Fibroblast of lung (primary cell): ENCODE measurements around the gene ADNP2. TPM values are rescaled to one million over a fixed set of nuclear protein-coding genes. Genes with fewer than 3 reads are reported as not detected.

Experiments
- DNase-seq, 2 donors: peaks; one replicate each; pipeline versions ENCODE4 v3.0.0 to v3.0.0-alpha.2; 2010; ENCODE audit warnings: low read depth in 2 of 2
- H2AFZ ChIP-seq: 2 replicates; pipeline ENCODE4 v1.5.1; 2012; ENCODE audit warnings: low read length, control low read depth, inconsistent platforms
- H3K27ac ChIP-seq: 2 replicates; pipeline ENCODE4 v1.5.1; 2011; ENCODE audit warnings: low read length, control low read depth; ENCODE audit not compliant: insufficient read depth
- H3K27me3 ChIP-seq: 2 replicates; pipeline ENCODE4 v1.5.1; 2011; ENCODE audit warnings: mild to moderate bottlenecking, low read length; ENCODE audit not compliant: control insufficient read depth, insufficient read depth
- H3K36me3 ChIP-seq: 2 replicates; pipeline ENCODE4 v1.5.1; 2011; ENCODE audit warnings: low read length; ENCODE audit not compliant: control insufficient read depth, insufficient read depth
- H3K4me1 ChIP-seq: 2 replicates; pipeline ENCODE4 v1.5.1; 2011; ENCODE audit warnings: low read length; ENCODE audit not compliant: control insufficient read depth, insufficient read depth; ENCODE audit errors: extremely low read depth
- H3K4me2 ChIP-seq: 2 replicates; pipeline ENCODE4 v1.5.1; 2011; ENCODE audit warnings: low read length, control low read depth; ENCODE audit not compliant: insufficient read depth; ENCODE audit errors: extremely low read depth
- H3K4me3 ChIP-seq, 4 experiments: fragments of 200-600 bp in 1 of 4; sonication (generic) in 1 of 4; replicated peaks in 1 of 4; 2 replicates each; pipeline ENCODE4 v1.5.1; 2011 to 2016; ENCODE audit warnings: low read length in 4 of 4, low read depth in 3 of 4, mild to moderate bottlenecking in 3 of 4, control low read depth in 2 of 4, inconsistent platforms in 1 of 4, mixed read lengths in 1 of 4; ENCODE audit not compliant: insufficient read depth in 1 of 4; ENCODE audit errors: control extremely low read depth in 1 of 4
- H3K79me2 ChIP-seq: 2 replicates; pipeline ENCODE4 v1.5.1; 2012; ENCODE audit warnings: mild to moderate bottlenecking, low read length, inconsistent platforms; ENCODE audit not compliant: control insufficient read depth, insufficient read depth
- H3K9ac ChIP-seq: 2 replicates; pipeline ENCODE4 v1.5.1; 2011; ENCODE audit warnings: mild to moderate bottlenecking, low read length, control low read depth; ENCODE audit not compliant: insufficient read depth
- H3K9me3 ChIP-seq: 2 replicates; pipeline ENCODE4 v1.5.1; 2012; ENCODE audit warnings: low read depth, low read length; ENCODE audit not compliant: control insufficient read depth, insufficient read depth
- H4K20me1 ChIP-seq: 2 replicates; pipeline ENCODE4 v1.5.1; 2011; ENCODE audit warnings: low read length; ENCODE audit not compliant: control insufficient read depth, insufficient read depth; ENCODE audit errors: extremely low read depth
- EZH2 ChIP-seq: IDR thresholded peaks from 2 replicates; pipeline ENCODE4 v1.5.1; 2012; ENCODE audit warnings: low read length, control low read depth, mild to moderate bottlenecking; ENCODE audit errors: missing control alignments
- polyA plus RNA-seq, 2 donors: library from polyadenylated mRNA; depleted of rRNA in 1 of 2; stranded (reverse) in 1 of 2; unstranded in 1 of 2; fragments of >200 nt; gene quantifications; 2 replicates each; pipeline ENCODE4 v1.2.1, GENCODE V29; 2011 to 2012; ENCODE audit warnings: missing spikeins in 1 of 2
- total RNA-seq: library from RNA; depleted of rRNA; stranded (reverse); fragments of >200 nt; gene quantifications from 2 replicates; pipeline ENCODE4 v1.2.1, GENCODE V29; 2014
- TF ChIP-seq, protein P1 (sequence below), 2 donors: IDR thresholded peaks in 1 of 2; conservative IDR thresholded peaks in 1 of 2; 1 replicate in 1 of 2; 2 replicates in 1 of 2; pipeline ENCODE4 v1.5.1; 2011 to 2012; ENCODE audit warnings: low read length in 2 of 2, control low read depth in 1 of 2, inconsistent platforms in 1 of 2, low read depth in 1 of 2, mild to moderate bottlenecking in 1 of 2

ADNP2 gene
- total and polyA plus RNA-seq, 2 donors (not counting 1 experiment from before 2014, with no cell fraction given): 9.4 to 17.3 TPM

DNA sequence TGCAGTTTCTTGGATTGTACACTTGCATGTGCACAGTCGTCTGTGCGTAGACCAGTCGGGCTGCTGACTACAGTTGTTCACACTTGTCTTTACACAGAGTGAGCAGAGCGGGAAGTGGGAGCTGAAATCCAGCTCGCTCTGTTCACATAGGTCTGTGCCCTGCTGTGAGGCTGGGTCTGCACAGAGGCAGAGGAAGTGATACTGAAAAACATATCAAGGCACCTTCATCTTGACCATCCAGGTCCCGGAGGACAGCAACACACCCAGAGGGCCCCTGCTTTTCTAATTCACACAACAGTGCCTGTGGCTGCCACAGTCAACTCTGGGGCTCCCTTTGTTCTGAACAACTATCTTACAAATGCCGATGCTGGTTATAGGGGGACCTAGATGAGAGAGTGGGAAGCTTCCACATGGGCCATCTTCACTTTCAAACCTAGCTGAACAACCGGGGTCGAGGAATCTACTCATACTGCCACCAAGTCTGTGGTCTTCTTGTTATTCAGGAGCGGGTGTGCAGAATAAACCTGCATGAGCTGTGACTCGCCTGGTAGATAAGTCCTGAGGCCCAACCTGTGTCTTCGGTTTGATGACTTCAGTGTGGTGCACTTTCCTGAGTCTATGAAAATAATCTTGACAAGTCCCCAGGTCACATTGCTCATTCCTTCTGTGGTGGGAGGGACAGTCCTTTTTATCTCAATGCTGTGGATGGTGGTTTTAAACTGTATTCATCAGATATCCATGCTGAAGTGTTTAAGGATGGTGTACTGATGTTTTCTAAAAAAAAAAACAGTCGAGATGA is 3.5 kb upstream of the ADNP2 start:
- Histone ChIP-seq H3K79me2 (peaks cover 8% of the 10 kb centered on the region), H3K9ac (no peak overlapping the region), H3K4me2 (no peak overlapping the region), H3K27ac (no peak overlapping the region), H3K27me3 (no peaks in the 10 kb centered on the region), H3K36me3 (no peaks in the 10 kb centered on the region), H3K9me3 (no peaks in the 10 kb centered on the region), H3K4me1 (no peaks in the 10 kb centered on the region), H3K4me3 (no peak overlapping the region), H2AFZ (no peak overlapping the region), H4K20me1 (no peaks in the 10 kb centered on the region)
- TF ChIP-seq, protein P1, sequence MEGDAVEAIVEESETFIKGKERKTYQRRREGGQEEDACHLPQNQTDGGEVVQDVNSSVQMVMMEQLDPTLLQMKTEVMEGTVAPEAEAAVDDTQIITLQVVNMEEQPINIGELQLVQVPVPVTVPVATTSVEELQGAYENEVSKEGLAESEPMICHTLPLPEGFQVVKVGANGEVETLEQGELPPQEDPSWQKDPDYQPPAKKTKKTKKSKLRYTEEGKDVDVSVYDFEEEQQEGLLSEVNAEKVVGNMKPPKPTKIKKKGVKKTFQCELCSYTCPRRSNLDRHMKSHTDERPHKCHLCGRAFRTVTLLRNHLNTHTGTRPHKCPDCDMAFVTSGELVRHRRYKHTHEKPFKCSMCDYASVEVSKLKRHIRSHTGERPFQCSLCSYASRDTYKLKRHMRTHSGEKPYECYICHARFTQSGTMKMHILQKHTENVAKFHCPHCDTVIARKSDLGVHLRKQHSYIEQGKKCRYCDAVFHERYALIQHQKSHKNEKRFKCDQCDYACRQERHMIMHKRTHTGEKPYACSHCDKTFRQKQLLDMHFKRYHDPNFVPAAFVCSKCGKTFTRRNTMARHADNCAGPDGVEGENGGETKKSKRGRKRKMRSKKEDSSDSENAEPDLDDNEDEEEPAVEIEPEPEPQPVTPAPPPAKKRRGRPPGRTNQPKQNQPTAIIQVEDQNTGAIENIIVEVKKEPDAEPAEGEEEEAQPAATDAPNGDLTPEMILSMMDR (conservative IDR thresholded peaks at IDR 0.05 in 1 of 2, IDR thresholded peaks at IDR 0.05 in 1 of 2; ENCODE audit: low read depth in 1 of 2, low read length in 2 of 2): no peak
- no peak for TF ChIP-seq EZH2
- no peak for DNase-seq

DNA sequence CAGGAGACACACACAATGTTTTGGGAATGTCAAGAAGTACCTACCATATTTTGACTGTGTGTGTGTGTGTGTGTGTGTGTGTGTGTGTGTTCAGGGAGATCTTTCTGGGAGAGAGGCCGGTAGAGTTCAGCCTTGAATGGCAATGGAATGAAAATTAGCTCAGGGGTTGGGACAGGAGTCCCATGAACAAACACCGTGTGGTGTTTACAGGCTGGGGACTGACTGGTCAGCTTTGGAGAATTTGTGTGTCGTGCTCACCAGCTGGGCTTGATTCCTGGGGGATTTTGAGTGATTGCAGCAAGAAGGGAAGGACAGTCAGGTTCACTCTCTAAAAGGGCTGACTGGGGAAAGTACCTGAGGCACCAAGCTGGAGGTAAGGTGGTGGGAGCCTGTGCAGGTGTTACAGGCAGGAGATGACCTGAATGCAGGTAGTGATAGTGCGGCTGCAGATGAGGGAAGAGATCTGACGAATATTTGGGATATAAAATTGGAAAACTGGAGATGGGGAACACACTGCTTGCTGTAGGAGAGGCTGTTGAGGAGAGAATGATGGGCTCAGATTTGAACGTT is 2.5 kb upstream of the ADNP2 start:
- peaks cover 18% of the 10 kb centered on the region for H3K79me2 ChIP-seq
- TF ChIP-seq EZH2: no peak
- TF ChIP-seq, protein P1 (conservative IDR thresholded peaks at IDR 0.05 in 1 of 2, IDR thresholded peaks at IDR 0.05 in 1 of 2; ENCODE audit: low read depth in 1 of 2, low read length in 2 of 2): no peak
- H3K36me3 ChIP-seq: no peaks in the 10 kb centered on the region
- H3K9ac ChIP-seq: no peak overlapping the region
- H4K20me1 ChIP-seq: no peaks in the 10 kb centered on the region
- H3K4me2 ChIP-seq: no peak overlapping the region
- no peak overlapping the region for H2AFZ ChIP-seq
- no peaks in the 10 kb centered on the region for H3K27me3 ChIP-seq
- no peak overlapping the region for H3K27ac ChIP-seq
- no peak for DNase-seq
- no peaks in the 10 kb centered on the region for H3K4me1 ChIP-seq
- H3K9me3 ChIP-seq: no peaks in the 10 kb centered on the region
- H3K4me3 ChIP-seq: no peak overlapping the region

DNA sequence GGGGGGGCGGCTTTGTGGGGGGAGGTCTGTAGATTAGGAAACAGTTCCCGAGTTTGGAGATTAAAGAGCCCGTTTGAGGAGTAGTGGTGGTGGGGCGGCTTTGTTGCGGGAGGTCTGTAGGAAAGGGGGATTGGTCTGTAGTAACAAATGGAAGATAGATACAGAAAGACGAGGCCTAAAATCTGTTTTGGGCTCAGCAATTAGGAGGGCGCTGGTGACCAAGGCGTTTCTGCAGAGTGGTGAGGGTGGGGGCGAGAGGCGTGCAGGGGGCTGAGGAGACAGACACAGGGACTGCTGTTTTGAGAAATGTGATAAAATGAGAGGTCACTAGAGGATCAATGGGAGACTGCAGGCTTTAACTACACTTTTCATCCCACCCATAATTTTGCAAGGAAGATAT is 1.6 kb upstream of the ADNP2 start:
- no peak for TF ChIP-seq EZH2
- TF ChIP-seq, protein P1 (conservative IDR thresholded peaks at IDR 0.05 in 1 of 2, IDR thresholded peaks at IDR 0.05 in 1 of 2; ENCODE audit: low read depth in 1 of 2, low read length in 2 of 2): no peak

More for the DNA sequence above, 1.6 kb upstream of the ADNP2 start:
- Histone ChIP-seq H3K27ac (no peak overlapping the region), H3K79me2 (peaks cover 26% of the 10 kb centered on the region), H2AFZ (no peak overlapping the region), H3K4me2 (no peak overlapping the region), H3K4me1 (no peaks in the 10 kb centered on the region), H4K20me1 (peaks cover 1% of the 10 kb centered on the region), H3K27me3 (no peaks in the 10 kb centered on the region), H3K36me3 (no peaks in the 10 kb centered on the region), H3K4me3 (no peak overlapping the region), H3K9me3 (no peaks in the 10 kb centered on the region), H3K9ac (no peak overlapping the region)
- DNase-seq: no peak
